Stimulated activated CD4-positive, alpha-beta T cell treated with anti-CD3 and anti-CD28 coated beads, Interleukin-15, amount 100 ng/mL, for 48 hours (primary cell): Measurements from ENCODE around the gene ALPL.
"Not testable (repeated sequence)": the region's sequence is repeated elsewhere in the genome, so short reads cannot be mapped to it uniquely, and the experiment has no call there.

Experiments
- DNase-seq, 2 donors: peaks; one replicate each; pipeline ENCODE4 v3.0.0-alpha.2; 2020; ENCODE audit warnings: low read depth in 2 of 2

ALPL gene

DNA sequence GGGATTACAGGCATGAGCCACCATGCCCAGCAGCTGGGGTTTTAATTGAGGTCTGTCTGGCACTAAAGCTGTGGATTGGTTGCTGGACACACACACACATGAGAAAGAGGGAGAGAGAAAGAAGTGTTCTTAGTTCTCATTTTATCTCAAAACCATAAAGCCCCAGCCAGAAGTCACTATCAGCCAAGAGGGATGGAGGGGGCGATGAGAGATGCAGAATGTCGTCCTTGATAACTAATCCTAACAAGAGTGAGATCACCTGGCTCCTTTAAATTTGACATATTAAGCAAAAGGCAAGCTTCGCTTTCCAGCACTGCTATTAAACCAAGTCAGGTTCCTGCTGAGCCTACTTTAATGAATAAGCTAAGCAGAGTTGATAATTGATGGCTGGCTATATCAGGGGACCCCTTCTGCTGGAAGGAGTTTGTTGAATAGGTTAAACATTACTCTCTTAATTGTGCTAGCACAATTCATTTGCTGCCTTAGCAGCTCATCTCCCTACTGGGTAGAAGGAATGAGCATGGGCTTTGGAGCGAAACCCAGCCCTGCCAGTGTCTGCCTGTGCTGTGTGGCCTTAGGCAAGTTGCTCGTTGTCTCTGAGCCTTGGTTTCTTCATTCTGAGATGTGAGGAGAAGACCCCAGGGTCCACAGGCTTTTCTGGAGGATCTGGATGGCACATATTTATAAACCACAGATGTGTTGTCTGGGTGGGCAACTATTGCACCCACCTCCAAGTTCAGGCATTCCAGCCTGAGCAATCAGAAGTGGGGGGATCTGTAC lies 50.8 kb downstream of the ALPL start:
- no peak for DNase-seq

DNA sequence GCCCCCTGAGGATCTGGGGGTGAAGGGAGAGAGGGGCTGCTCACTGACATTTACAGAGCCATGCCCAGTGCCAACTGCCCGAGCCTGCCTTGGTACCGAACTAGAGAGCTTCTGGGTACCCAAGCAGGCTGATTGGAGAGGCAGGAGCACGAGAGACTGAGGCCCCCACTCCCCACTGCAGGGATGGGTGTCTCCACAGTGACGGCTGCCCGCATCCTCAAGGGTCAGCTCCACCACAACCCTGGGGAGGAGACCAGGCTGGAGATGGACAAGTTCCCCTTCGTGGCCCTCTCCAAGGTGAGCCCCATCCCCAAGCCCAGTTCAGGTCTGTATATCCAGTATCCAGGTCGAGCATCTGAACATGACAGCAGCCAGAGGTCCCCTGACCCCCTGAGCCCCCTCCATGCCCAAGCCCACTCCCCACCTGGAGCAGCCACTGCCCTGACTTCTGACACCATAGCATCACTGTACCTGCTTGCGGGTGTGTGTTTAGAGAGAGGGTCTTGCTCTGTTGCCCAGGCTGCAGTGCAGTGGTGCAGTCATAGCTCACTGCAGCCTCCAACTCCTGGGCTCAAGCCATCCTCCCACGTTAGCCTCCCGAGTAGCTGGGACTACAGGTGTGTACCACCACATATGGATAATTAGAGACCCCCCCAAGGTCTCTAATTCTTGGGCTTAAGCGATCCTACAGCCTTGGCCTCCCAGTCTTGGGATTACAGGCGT lies 51.9 kb downstream of the ALPL start:
- no peak for DNase-seq

DNA sequence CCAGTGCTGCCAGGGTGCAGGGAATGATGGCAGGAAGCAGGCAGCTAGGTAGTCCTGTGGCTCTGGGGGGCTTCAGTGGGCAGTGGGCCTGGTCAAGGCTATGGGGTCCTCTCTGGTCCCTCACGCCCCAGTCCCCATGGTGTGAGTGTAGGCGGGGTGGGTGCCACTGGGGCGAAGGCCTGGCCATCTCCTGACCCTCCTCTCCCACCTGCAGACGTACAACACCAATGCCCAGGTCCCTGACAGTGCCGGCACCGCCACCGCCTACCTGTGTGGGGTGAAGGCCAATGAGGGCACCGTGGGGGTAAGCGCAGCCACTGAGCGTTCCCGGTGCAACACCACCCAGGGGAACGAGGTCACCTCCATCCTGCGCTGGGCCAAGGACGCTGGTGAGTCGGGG lies 53.7 kb downstream of the ALPL start:
- DNase-seq, result no peak

DNA sequence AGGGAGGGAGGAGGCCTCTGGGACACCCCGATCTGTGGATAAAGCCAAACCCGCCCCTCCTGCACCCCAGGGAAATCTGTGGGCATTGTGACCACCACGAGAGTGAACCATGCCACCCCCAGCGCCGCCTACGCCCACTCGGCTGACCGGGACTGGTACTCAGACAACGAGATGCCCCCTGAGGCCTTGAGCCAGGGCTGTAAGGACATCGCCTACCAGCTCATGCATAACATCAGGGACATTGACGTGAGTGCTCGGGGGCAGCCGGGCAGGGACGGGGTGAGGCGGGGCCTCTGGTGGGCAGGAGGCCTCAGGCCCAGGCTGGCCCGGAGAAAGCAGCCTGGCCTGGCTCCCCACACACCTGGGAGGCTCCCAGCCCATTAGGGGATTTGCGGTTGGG lies 54.7 kb downstream of the ALPL start:
- DNase-seq, result no peak

DNA sequence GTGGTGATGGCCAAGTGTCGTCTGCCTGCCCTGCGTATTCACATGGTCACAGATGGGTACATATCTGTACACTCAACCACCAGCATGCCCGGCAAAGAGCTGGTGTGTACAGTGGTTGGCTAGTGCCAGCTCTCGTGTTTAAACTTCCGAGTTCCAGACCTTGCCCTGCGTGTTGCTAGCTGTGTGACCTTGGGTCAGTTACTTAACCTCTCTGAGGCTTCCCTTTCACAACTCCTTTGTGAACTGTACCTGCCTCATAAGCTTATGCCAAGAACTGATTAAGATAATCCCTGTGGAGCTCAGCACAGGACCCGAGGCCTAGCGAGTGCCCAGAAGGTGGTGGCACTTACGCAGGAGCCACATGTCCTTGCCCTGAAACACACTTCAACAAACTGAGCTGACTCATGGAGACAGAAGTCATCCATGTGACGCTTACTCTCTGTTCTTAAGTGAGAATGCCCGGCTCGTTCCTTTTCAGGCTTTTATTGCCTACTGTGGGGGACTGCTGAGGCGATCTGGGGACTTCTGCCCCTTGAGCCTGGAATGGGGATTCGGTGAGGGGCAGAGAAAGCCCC lies 55.4 kb downstream of the ALPL start:
- no peak for DNase-seq

DNA sequence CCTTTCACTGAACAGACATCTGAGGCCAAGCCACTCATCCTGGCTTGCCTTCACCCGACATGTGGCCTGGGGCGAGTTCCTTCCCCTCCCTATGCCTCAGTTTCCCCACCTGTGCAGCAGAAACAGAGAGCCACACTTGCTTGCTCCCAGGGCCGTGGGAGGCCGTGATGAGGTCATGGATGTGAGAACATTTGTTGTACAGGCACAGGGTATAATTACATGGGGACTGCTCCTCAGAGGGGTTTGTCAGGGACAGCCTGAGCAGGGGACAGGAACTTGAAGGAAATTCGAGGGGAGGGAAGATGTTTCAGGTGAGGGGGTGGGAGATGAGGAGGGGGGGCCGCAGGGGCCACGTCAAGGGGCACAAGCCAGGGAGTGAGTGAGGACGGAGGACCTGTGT lies 56.1 kb downstream of the ALPL start:
- no peak for DNase-seq

DNA sequence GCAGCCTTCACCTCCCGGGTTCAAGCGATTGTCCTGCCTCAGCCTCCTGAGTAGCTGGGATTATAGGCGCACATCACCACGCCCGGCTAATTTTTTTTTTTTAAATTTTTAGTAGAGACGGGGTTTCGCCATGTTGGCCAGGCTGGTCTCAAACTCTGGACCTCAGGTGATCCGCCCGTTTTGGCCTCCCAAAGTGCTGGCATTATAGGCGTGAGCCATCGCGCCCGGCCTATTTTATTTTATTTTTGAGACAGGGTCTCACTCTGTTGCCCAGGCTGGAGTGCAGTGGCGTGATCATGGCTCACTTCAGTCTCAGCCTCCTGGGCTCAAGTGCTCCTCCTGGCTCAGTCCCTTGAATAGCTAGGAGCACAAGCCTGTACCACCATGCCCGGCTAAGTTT lies 57.1 kb downstream of the ALPL start:
- not testable (repeated sequence) for DNase-seq

DNA sequence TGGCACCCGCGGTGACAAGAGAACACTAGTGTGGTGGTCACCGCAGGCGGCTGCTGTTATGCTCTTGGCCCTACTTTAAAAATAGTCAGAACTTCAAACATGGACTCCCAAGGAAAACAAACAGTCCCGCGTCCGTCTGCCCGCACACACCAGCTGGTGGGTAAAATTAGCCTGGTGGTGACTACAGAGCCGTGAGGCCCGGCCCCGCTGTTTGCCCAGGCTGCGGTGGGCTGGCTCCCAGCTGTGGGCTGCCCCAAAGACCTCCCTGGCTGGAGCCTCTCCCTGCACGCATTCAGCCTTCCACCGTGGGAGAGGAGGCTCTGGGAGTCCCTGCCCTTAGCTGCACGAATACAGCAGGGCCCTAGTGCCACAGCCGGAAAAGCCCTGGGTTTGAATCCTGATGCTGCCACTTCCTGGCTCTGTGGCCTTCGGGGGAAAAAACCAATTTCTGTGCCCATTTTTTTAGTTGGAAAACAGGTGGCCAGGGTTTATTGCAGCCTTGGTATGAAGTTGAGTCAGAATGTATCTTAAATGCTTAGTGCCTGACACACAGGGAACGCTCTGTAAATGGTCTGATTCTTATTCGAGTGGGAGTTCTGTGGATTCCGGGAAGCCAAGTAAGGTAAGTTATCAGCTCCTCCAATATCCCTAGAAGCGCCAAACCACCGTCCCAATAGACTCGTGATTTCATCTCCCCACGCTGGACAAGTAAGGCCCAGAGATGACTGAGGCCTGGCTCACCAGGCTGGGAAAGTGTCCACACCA lies 58.2 kb downstream of the ALPL start:
- DNase-seq, result no peak

DNA sequence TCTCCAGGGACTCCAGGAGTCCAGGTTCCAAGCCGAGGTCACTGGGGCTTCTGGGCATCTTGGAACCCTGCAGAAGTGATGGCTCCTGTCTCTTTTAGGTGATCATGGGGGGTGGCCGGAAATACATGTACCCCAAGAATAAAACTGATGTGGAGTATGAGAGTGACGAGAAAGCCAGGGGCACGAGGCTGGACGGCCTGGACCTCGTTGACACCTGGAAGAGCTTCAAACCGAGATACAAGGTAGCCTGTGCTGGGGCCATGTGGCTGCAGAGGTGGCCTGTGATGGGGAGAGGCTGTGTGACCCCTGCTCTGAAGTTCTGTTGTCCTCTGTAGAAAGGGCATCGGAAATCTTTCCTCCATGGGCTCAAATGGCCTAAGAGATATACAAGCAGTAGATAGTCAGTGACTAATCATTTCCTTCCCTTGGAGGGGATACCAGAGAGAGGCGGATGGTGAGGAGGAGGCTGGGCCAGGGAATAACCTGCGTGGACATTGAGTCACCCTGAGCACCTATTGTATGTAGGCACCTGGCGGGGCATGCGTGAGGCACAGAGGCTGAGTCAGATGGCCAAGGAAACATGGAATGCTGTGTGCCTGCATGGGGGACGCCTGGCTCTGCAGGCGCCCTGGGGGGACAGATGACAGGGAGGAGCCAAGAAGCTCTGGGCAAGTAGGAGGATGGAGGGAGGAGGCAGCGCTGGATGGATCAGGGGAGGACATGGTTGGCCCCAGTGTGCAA lies 59.0 kb downstream of the ALPL start:
- DNase-seq, result no peak

DNA sequence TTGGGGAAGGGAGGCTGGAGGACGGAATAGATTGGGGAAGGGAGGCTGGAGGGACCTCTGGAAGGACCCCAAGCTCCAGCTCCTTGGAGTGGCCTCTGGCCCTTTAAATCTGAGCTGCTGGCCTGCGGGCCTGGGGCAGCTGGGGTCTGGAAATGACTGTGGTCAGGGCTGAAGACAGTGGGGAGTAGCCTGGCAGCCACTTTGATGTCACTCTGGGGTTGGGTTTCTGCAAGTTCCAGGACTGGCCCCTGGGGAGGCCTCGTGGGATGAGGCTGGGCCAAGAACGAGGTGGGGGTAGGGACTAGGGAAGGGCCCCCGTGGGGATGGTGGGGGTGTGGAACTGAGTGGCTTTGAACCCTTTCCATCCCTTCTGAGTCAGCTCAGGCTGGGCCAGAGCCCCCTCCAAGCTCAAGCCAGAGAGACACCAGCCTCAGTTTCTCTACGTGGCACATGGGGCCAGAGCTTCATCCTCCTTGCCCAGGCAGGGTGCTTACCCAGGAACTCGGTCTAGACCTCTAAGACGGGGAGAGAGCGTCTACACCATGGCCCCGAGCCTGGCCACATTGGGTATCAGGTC lies 59.7 kb downstream of the ALPL start:
- DNase-seq, result no peak

DNA sequence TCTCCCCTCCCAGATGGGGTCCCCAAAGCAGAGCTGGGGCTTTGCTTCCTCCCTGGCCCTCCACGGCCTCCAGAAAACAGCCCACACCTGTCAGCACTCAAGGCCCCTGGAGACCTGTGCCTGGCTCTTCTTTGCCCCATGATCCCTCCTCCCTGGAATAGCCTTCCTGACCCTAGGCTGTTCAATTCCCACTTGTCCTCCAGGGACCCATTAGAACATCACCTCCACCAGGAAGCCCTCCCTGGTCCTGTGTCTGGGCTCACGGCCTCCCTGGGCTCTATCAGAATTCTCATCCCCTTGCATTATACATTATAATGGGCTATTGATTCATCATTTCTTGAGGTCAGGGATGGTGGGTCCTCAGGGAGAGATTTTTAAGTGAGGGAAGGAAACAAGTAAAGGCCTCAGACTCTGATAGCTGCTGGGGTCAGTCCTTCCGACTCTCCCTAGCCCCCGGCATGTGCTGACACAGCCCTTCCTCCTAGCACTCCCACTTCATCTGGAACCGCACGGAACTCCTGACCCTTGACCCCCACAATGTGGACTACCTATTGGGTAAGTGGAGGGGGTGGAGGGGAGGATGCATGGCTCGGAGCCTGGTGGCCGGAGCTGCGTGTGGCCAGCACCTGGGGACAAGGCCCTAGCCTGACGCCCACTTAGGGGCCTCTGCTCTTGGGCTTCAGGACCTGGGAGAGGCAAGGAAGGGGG lies 60.8 kb downstream of the ALPL start:
- no peak for DNase-seq

DNA sequence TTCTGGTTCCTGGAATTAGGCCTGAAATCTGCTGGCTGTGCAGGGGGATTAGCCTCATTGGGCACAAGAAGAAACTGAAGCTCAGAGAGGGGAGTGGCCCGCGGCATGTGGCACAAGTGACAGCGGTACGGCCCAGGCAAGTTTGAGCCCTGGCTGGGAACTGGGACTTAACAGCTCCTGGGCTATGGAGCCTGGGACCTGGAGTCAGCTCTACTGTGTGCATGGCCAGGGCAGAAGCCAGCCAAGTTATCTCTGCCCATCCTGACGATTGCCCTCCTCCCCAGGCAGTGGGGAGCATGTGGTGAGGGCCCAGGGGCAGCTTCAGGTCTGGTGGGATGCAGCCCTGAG lies 61.3 kb downstream of the ALPL start:
- no peak for DNase-seq

DNA sequence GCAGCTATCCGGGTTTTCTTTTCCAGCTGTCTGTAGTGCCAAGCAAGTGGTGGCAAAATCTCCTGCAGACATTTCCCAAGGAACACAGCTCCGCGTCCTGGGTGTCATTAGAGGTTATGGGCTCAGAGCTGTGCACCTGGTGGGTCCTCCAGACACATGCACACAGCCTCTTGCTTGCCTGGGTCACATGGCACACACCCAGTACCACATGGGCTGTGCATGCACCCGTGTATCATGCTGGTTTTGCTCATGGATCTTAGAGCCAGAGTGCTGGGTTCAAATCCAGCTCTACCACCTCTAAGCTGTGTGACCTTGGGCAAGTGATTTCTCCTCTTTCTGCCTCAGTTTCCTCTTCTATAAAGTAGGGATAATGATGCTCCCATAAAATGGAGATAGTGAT lies 61.7 kb downstream of the ALPL start:
- DNase-seq, result no peak

DNA sequence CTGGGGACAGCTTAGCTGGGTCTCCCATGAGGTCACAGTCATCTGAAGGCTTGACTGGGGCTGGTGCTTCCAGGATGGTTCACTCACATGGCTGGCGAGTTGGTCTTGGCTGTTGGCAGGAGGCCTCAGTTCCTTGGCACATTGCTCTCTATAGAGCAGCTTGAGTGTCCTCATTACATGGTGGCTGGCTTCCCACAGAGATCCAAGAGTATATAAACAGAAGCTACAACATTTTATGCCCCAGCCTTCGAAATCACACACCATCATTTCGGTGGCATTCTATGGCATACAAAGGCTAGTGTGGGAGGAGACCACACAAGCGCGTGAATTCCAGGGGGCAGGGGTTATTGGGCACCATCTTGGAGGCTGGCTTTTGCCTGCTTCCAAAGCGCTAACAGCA lies 63.0 kb downstream of the ALPL start:
- DNase-seq, result no peak

DNA sequence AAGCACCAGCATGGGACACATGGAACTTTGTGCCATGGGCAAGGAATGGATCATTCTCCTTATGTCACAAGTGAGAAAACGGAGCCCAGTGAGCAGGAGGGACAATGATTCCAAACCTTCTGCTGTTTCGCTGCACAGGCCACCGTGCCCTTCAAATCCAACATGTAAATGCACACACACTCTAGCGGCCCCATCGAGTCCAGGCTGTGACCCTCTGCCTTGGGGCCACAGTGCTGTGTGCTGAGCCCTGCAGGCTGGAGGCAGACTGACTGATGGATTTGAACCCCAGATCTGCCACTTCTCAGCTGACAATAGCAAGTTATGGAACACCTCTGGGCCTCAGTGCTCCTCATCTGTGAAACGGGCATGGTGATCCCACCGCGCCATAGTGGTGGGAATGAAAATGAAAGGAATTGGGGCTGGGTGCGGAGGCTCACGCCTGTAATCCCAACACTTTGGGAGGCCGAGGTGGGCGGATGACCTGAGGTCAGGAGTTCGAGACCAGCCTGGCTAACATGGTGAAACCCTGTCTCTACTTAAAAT lies 63.6 kb downstream of the ALPL start:
- DNase-seq, result no peak

DNA sequence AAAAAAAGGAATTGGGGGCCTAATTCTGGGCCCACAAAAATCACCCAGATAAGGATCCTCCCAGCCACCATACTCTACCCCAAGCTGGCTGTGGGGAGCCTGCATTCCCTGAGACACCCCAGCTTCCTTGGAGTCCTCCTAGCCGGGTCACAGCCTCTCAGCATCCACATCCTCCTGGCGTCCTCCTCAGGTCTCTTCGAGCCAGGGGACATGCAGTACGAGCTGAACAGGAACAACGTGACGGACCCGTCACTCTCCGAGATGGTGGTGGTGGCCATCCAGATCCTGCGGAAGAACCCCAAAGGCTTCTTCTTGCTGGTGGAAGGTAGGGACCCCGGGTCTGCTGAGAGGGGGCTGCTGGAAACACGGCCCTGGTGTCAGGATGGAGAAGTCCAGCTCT lies 64.3 kb downstream of the ALPL start:
- DNase-seq, result no peak

DNA sequence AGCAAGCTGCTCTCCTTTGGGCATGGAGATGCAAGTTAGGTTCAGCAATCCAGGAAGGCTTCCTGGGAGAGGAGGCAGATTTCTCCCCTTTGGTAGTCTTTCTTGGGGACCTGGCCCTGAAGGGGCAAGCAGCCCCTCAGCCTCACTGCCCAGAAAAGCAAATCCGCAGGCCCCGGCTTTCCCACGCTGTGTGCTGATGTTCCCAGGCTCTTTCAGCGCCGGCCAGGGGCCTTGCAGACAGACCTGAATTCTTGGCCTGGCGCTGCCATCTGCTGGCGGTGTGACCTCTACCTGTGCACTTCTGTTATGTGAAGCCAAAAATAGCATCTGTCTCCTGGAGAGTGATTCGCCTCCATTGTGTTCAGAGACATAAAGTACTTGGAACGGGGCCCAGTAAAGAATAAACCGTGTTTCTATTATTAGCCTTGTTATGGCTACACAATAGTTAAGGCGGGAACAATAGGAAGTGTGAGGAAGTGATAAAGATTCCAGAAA lies 64.8 kb downstream of the ALPL start:
- DNase-seq, result peak; percentile 7 to 10

DNA sequence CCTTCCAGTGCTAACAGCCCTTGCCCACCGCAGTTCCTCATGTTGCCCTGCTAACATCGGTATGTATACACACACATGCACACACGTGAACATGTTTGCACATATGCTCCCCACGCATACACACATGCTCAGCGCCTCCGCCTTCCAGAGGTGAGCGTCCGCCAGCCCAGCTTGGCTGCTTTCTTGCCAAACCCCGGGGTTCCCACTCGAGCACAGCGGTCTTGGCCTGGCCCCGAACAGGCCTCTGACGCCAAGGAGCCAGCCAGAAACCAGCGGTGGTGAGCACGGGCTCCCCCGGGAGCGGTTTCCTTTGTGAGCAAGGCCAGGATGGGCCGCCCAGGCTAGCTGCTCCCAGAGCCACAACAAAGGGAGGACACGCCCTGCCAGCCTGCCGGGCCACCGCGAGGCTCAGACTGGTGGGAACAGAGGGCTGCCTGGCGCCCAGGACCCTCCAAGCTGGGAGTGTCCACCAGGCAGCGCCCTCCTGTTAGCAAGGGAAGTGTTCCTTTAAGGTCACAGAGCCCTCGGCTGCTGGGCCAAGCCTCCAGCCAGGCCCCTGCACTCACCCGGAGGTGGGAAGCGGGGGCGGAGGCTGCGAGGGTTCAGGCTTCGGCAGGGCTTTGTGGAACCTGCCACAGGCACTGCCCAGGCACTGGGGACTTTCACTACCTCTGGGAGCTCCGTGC lies 65.4 kb downstream of the ALPL start:
- DNase-seq, result no peak

DNA sequence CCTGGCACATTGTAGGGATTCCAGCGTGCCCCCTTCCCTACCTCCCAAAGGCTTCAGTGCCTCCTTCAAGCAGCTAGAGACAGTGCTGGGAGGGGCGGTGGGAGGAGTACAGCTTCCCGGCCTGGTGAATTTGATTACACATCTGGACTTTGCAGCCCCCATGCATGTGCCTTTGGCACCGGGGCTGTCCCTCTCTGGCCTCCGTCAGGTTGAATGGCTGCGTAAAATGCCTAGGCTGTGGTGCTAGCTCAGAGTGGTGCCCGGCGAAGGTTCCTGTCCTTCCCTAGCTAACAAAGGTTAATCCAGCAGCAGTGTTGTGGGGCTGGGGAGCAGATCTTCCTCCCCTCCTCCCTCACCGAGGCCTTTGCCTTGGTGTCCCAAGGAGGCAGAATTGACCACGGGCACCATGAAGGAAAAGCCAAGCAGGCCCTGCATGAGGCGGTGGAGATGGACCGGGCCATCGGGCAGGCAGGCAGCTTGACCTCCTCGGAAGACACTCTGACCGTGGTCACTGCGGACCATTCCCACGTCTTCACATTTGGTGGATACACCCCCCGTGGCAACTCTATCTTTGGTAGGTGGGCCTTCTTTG lies 66.2 kb downstream of the ALPL start:
- DNase-seq, result no peak
